Heart left ventricle (tissue), 16 donors: ENCODE measurements around the gene LMNTD2. TPM values are rescaled to one million over a fixed set of nuclear protein-coding genes. Genes with fewer than 3 reads are reported as not detected.

Source experiments
- ATAC-seq, 4 donors: fragments of 200-7000 bp; cut with Tn5 transposase; one replicate each; pipeline ENCODE4 v1.9.1; 2020 to 2022; ENCODE audit warnings: moderate library complexity in 4 of 4, mild to moderate bottlenecking in 3 of 4, moderate number of reproducible peaks in 1 of 4
- DNase-seq, 5 donors: peaks; one replicate each; pipeline ENCODE4 v3.0.0-alpha.2; 2020
- H3K27ac ChIP-seq, 12 donors: fragments of 200-600 bp; sonication (generic) in 4 of 12; one replicate each; pipeline versions ENCODE4 v1.5.0 to v1.8.0; 2016 to 2022; ENCODE audit warnings: mild to moderate bottlenecking in 2 of 12
- H3K27me3 ChIP-seq, 9 donors: fragments of 200-600 bp; sonication (generic) in 2 of 9; one replicate each; pipeline versions ENCODE4 v1.5.1 to v1.8.0; 2016 to 2022; ENCODE audit warnings: mild to moderate bottlenecking in 3 of 9
- H3K36me3 ChIP-seq, 9 donors: fragments of 200-600 bp; sonication (generic) in 2 of 9; one replicate each; pipeline versions ENCODE4 v1.5.0 to v1.8.0; 2018 to 2022; ENCODE audit warnings: mild to moderate bottlenecking in 2 of 9
- H3K4me1 ChIP-seq, 12 donors: fragments of 200-600 bp; sonication (generic) in 4 of 12; one replicate each; pipeline versions ENCODE4 v1.5.0 to v1.8.0; 2016 to 2022; ENCODE audit warnings: mild to moderate bottlenecking in 3 of 12
- H3K4me3 ChIP-seq, 12 donors: fragments of 200-600 bp; sonication (generic) in 4 of 12; one replicate each; pipeline versions ENCODE4 v1.5.0 to v1.8.0; 2017 to 2022; ENCODE audit warnings: mild to moderate bottlenecking in 9 of 12, moderate library complexity in 4 of 12
- H3K9me3 ChIP-seq, 12 donors: fragments of 200-600 bp; sonication (generic) in 4 of 12; one replicate each; pipeline versions ENCODE4 v1.5.0 to v1.8.0; 2016 to 2022; ENCODE audit warnings: mild to moderate bottlenecking in 1 of 12
- CTCF ChIP-seq, 12 donors: fragments of 200-600 bp; sonication (generic) in 4 of 12; IDR thresholded peaks; one replicate each; pipeline versions ENCODE4 v1.5.0 to v1.8.0; 2018 to 2022; ENCODE audit warnings: antibody characterized with exemption in 12 of 12, mild to moderate bottlenecking in 5 of 12
- POLR2A ChIP-seq, 2 donors: fragments of 450-650 bp; IDR thresholded peaks; one replicate each; pipeline ENCODE4 v1.6.1; 2017; ENCODE audit warnings: antibody characterized with exemption in 2 of 2, mild to moderate bottlenecking in 2 of 2, moderate library complexity in 2 of 2
- WGBS, 4 donors: extraction: QIAGEN DNeasy Blood & Tissue Kit in 2 of 4; methylation state at CpG; one replicate each; pipeline versions ENCODE4 v1.1.5 to v1.1.7; 2013 to 2018; 5-methylcytosine and 5-hydroxymethylcytosine counted together
- intact Hi-C, 10 donors: fragments of 100-400 bp; cut with DNase I; formaldehyde crosslinking; loops; one replicate each; pipeline versions ENCODE4 v1.11.1 to v1.14.2; 2022
- polyA plus RNA-seq, 2 donors: library from polyadenylated mRNA; stranded (reverse); fragments of 200-250 nt; gene quantifications; one replicate each; pipeline ENCODE4 v1.2.3, GENCODE V29; 2013
- total RNA-seq, 9 donors: library from RNA; depleted of rRNA in 2 of 9; stranded (reverse); fragments of >200 nt in 2 of 9; fragmentation: NEBNext Ultra II Directional in 3 of 9; extraction: Animal tissue kit (Norgen Biotek cat#: 25700) in 3 of 9; gene quantifications; one replicate each; pipeline versions ENCODE4 v1.1.0 to v1.2.4, GENCODE V29; 2016 to 2023
- donor health status: ischemic (EF 13 %, LVEDD 7.1; RV severe dilation, severe dysfunction).
- donor health status: healthy with polysubstance abuse.
- donor health status: DM: no; HTN: yes; CAD: no.
- donor health status: DM: no; HTN: no; CAD: no.
- donor health status: ischemic (EF 25% LVEDD 6.9; RV normal size, moderate dysfunction).
- donor health status: ischemic (EF 25% LVEDD 5.7; RV mildly dilated, moderate dysfunction).
- donor health status: healthy.
- donor health status: DM: yes; HTN: yes; CAD: no.
- donor health status: ischemic (EF 35%, LVEDD 5.7; RV mildly dilated, moderate dysfunction).
- donor health status: nonischemic (EF 11% LVEDD 7.7; RV severe dilation, severe dysfunction).
- donor health status: DM: yes; HTN: yes; CAD: no.
- donor health status: PGD.
- donor health status: ischemic (EF 29% LVEDD 5.4; RV normal size, mild dysfunction).
- donor health status: nonischemic (EF 23%, LVEDD 6.1; RV moderate dilation, normal function).

The LMNTD2 gene
- total and polyA plus RNA-seq, 11 donors: 0.10 to 1.6 (median 0.36) TPM; not detected in 2

- TF ChIP-seq CTCF (IDR thresholded peaks at IDR 0.05) (no peak), POLR2A (IDR thresholded peaks at IDR 0.05) (no peak)
- H3K4me3 ChIP-seq: no peak overlapping the region
- WGBS, 4 donors: 83 to 96% (median 85%) methylated on average over 5 to 12 of the region's 12 CpGs
- ATAC-seq (no peak), DNase-seq (no peak)
- H3K9me3 ChIP-seq: no peaks in the 10 kb centered on the region
- H3K27ac ChIP-seq: no peak overlapping the region
- no peaks in the 10 kb centered on the region for H3K27me3 ChIP-seq
- no peaks in the 10 kb centered on the region for H3K36me3 ChIP-seq
- peaks cover 0 to 39% (median 20%) of the 10 kb centered on the region in 12 donors for H3K4me1 ChIP-seq
- intact Hi-C loops: loop anchor here in 1 of 10 donors (5.0 kb wide), 1 partner anchor 131 kb away; the partner anchor contains the start of genes DEAF1 and TMEM80
These were observed 5.5 kb upstream of the LMNTD2 start for GRCh38 chr11:565921-566509.

- peaks cover 0 to 8% (median 4%) of the 10 kb centered on the region in 9 donors for H3K27me3 ChIP-seq
- no peak overlapping the region for H3K27ac ChIP-seq
- no peak overlapping the region for H3K4me3 ChIP-seq
- no peaks in the 10 kb centered on the region for H3K9me3 ChIP-seq
- TF ChIP-seq CTCF (IDR thresholded peaks at IDR 0.05): no peak
- no peak for TF ChIP-seq POLR2A (IDR thresholded peaks at IDR 0.05)
- ATAC-seq (no peak), DNase-seq (peak in 1 of 5 donors; percentile 54)
- H3K36me3 ChIP-seq: no peaks in the 10 kb centered on the region
- intact Hi-C loops: no loop called here
- peaks cover 0 to 40% (median 17%) of the 10 kb centered on the region in 12 donors for H3K4me1 ChIP-seq
- 88 to 89% (median 89%) methylated on average over 8 to 12 of the region's 12 CpGs for WGBS, 4 donors
These were observed 3.5 kb upstream of the LMNTD2 start for GRCh38 chr11:563812-564578.

GRCh38 chr11:563066-563811 is 2.7 kb upstream of the LMNTD2 start:
- WGBS, 4 donors: 81 to 94% (median 92%) methylated on average over 11 to 18 of the region's 18 CpGs
- intact Hi-C loops: no loop called here
- peaks cover 0 to 15% (median 10%) of the 10 kb centered on the region in 9 donors for H3K27me3 ChIP-seq
- no peaks in the 10 kb centered on the region for H3K36me3 ChIP-seq
- peaks cover 0 to 38% (median 16%) of the 10 kb centered on the region in 12 donors for H3K4me1 ChIP-seq
- DNase-seq (peak in 1 of 5 donors; percentile 18), ATAC-seq (no peak)
- TF ChIP-seq CTCF (IDR thresholded peaks at IDR 0.05) (no peak), POLR2A (IDR thresholded peaks at IDR 0.05) (no peak)
- H3K9me3 ChIP-seq: no peaks in the 10 kb centered on the region
- H3K4me3 ChIP-seq: no peak overlapping the region
- no peak overlapping the region for H3K27ac ChIP-seq
